HepG2 (cell line): ENCODE data around the gene CHST12. TPM values are rescaled to one million over a fixed set of nuclear protein-coding genes. Genes with fewer than 3 reads are reported as not detected.

Experiments
- ATAC-seq: fragments of 200-7000 bp; cut with Tn5 transposase; 3 replicates; pipeline ENCODE4 v1.9.1; 2020; ENCODE audit warnings: mild to moderate bottlenecking, moderate library complexity
- BruUV-seq: library from RNA; stranded (reverse); fragments of 400-500 nt; replicated peaks from 2 replicates; lab custom pipeline; 2021; lab: Mats Ljungman, UMichigan
- CTCF ChIA-PET: fragments of 300-600 bp; formaldehyde crosslinking; extraction: SDS; loops from one replicate; lab custom pipeline; 2021; ENCODE audit warnings: low total read pairs, inconsistent platforms, low intra/inter-chr PET ratio; lab: Yijun Ruan, JAX
- POLR2A ChIA-PET: fragments of 350-600 bp; sonication (Branson Sonifier 250); formaldehyde crosslinking; loops from one replicate; lab custom pipeline; 2020; ENCODE audit warnings: antibody characterized with exemption, inconsistent platforms; lab: Yijun Ruan, JAX
- DNase-seq: peaks from one replicate; pipeline ENCODE4 v3.0.0-alpha.2; 2015; ENCODE audit warnings: low spot score
- FAIRE-seq: peaks from 3 replicates; lab custom pipeline; 2011; peaks lifted over from hg19 to GRCh38; lab: Jason Lieb, UNC
- H2AFZ ChIP-seq: one replicate; pipeline ENCODE4 v1.6.1; 2011; ENCODE audit warnings: low read length, inconsistent platforms
- H3K27ac ChIP-seq: fragments of 300-600 bp; 3 replicates; pipeline ENCODE4 v1.8.0; 2011; ENCODE audit warnings: mixed run types, mild to moderate bottlenecking, mixed read lengths, low read length, inconsistent platforms; ENCODE audit not compliant: insufficient read depth; ENCODE audit errors: extremely low read length
- H3K27me3 ChIP-seq, 2 experiments: fragments of 200-600 bp in 1 of 2; 2 replicates in 1 of 2; 3 replicates in 1 of 2; pipeline versions ENCODE4 v1.6.0 to v1.8.0; 2011; ENCODE audit warnings: low read length in 2 of 2, mild to moderate bottlenecking in 2 of 2, moderate library complexity in 2 of 2, inconsistent platforms in 1 of 2; ENCODE audit not compliant: insufficient read depth in 2 of 2, control insufficient read depth in 1 of 2
- H3K36me3 ChIP-seq, 2 experiments: fragments of 200-600 bp in 1 of 2; replicated peaks in 1 of 2; 2 replicates in 1 of 2; 3 replicates in 1 of 2; pipeline versions ENCODE4 v1.5.1 to v1.8.0; 2011; ENCODE audit warnings: low read length in 2 of 2, inconsistent platforms in 1 of 2; ENCODE audit not compliant: insufficient read depth in 2 of 2, control insufficient read depth in 1 of 2
- H3K4me1 ChIP-seq: 2 replicates; pipeline ENCODE4 v1.5.1; 2012; ENCODE audit warnings: low read length, inconsistent platforms; ENCODE audit not compliant: insufficient read depth
- H3K4me2 ChIP-seq: 2 replicates; pipeline ENCODE4 v1.6.0; 2011; ENCODE audit warnings: low read depth, low read length, inconsistent platforms
- H3K4me3 ChIP-seq, 3 experiments: fragments of 200-600 bp in 1 of 3; sonication (generic), shearing (Covaris generic) in 1 of 3; replicated peaks in 1 of 3; 2 replicates each; pipeline ENCODE4 v1.5.1; 2011 to 2016; ENCODE audit warnings: low read length in 3 of 3, inconsistent platforms in 2 of 3, low read depth in 2 of 3, mild to moderate bottlenecking in 2 of 3, control low read depth in 1 of 3, mixed read lengths in 1 of 3; ENCODE audit not compliant: insufficient read depth in 1 of 3
- H3K79me2 ChIP-seq: one replicate; pipeline ENCODE4 v1.6.1; 2011; ENCODE audit warnings: low read length, inconsistent platforms; ENCODE audit not compliant: insufficient read depth
- H3K9ac ChIP-seq: 2 replicates; pipeline ENCODE4 v1.6.0; 2011; ENCODE audit warnings: mild to moderate bottlenecking, low read depth, low read length, inconsistent platforms; ENCODE audit not compliant: insufficient read depth
- H3K9me3 ChIP-seq: 2 replicates; pipeline ENCODE4 v1.5.1; 2012; ENCODE audit warnings: mild to moderate bottlenecking, low read length
- H4K20me1 ChIP-seq: 2 replicates; pipeline ENCODE4 v1.6.0; 2011; ENCODE audit warnings: inconsistent platforms, mild to moderate bottlenecking, low read length, moderate library complexity; ENCODE audit not compliant: insufficient read depth
- CBX2 ChIP-seq, 2 experiments: fragments of 200-600 bp in 1 of 2; sonication (generic); formaldehyde crosslinking in 1 of 2; IDR thresholded peaks; 2 replicates each; pipeline versions ENCODE4 v1.7.0 to v1.8.1; 2018 to 2022; ENCODE audit warnings: low read depth in 2 of 2, low read length in 1 of 2, mild to moderate bottlenecking in 1 of 2, missing genetic modification reagents in 1 of 2
- DMAP1 ChIP-seq: IDR thresholded peaks from 2 replicates; pipeline ENCODE4 v1.6.1; 2016
- HDAC6 ChIP-seq: fragments of 200-600 bp; sonication (generic); IDR thresholded peaks from 2 replicates; pipeline ENCODE4 v1.7.0; 2017; ENCODE audit warnings: mild to moderate bottlenecking, antibody characterized with exemption, low read length, low read depth
- MATR3 ChIP-seq: sonication (generic); formaldehyde crosslinking; IDR thresholded peaks from 2 replicates; pipeline ENCODE4 v1.4.0; 2020; ENCODE audit warnings: missing genetic modification reagents
- MIER3 ChIP-seq: IDR thresholded peaks from 2 replicates; pipeline ENCODE4 v1.6.1; 2016; ENCODE audit warnings: missing compliant biosample characterization, borderline replicate concordance
- SMC3 ChIP-seq: IDR thresholded peaks from 2 replicates; pipeline ENCODE4 v1.6.1; 2011; ENCODE audit warnings: low read length, improper control_type of control experiment
- SYNCRIP ChIP-seq: fragments of 200-400 bp; formaldehyde crosslinking; IDR thresholded peaks from 2 replicates; pipeline ENCODE4 v1.6.1; 2018; ENCODE audit warnings: mild to moderate bottlenecking, low read depth, low read length; ENCODE audit not compliant: insufficient read depth
- TEF ChIP-seq: sonication (generic); formaldehyde crosslinking; IDR thresholded peaks from 2 replicates; pipeline ENCODE4 v1.5.0; 2020; ENCODE audit warnings: missing genetic modification reagents
- ZNF138 ChIP-seq: sonication (generic); formaldehyde crosslinking; IDR thresholded peaks from 2 replicates; pipeline ENCODE4 v1.5.0; 2020; ENCODE audit warnings: mild to moderate bottlenecking, low read depth, missing genetic modification reagents
- WGBS: methylation state at CpG from one replicate; pipeline ENCODE4 v1.1.6; 2017; ENCODE audit warnings: low lambda C conversion rate; 5-methylcytosine and 5-hydroxymethylcytosine counted together
- in situ Hi-C: cut with HindIII; loops from 2 replicates; pipeline ENCODE4 v1.10.0; 2017; ENCODE audit warnings: low pct_unique_long_range_greater_than_20kb; ENCODE audit not compliant: extremely low pct_ligation_motif_present
- intact Hi-C: fragments of 100-400 bp; cut with micrococcal nuclease; formaldehyde crosslinking; loops from one replicate; pipeline ENCODE4 v1.10.0; 2022; ENCODE audit not compliant: unreplicated experiment
- polyA plus RNA-seq, 8 experiments: library from polyadenylated mRNA; depleted of rRNA in 3 of 8; stranded (reverse) in 7 of 8; unstranded in 1 of 8; fragments of >200 nt; fragmentation: Illumina TruSeq in 4 of 8; extraction: Trizol in 4 of 8; gene quantifications; 2 replicates each; pipeline versions ENCODE4 v1.2.1 to v1.2.3, GENCODE V29; 2011 to 2016; ENCODE audit warnings: low read depth in 4 of 8, missing spikeins in 1 of 8, mixed read lengths in 1 of 8; ENCODE audit not compliant: insufficient read depth in 1 of 8
- total RNA-seq, 5 experiments: library from RNA; depleted of rRNA; stranded (reverse); fragments of >200 nt; fragmentation: Illumina TruSeq; extraction: Trizol; gene quantifications; 2 replicates each; pipeline ENCODE4 v1.2.3, GENCODE V29; 2016; ENCODE audit warnings: low read depth in 1 of 5
- TF ChIP-seq, protein P1 (sequence below): sonication (generic); formaldehyde crosslinking; IDR thresholded peaks from 2 replicates; pipeline ENCODE4 v1.4.0; 2020; ENCODE audit warnings: mild to moderate bottlenecking, missing genetic modification reagents
- TF ChIP-seq, protein P2 (sequence below): sonication (generic); formaldehyde crosslinking; IDR thresholded peaks from 2 replicates; pipeline ENCODE4 v1.5.0; 2020; ENCODE audit warnings: mild to moderate bottlenecking, missing genetic modification reagents
- TF ChIP-seq, protein P3 (sequence below): sonication (generic); IDR thresholded peaks from 2 replicates; pipeline ENCODE4 v1.6.1; 2016; ENCODE audit warnings: low read depth, borderline replicate concordance

Gene CHST12
- total and polyA plus RNA-seq, 2 of the 13 experiments (the other 11 are each of a cell fraction or from before 2014, with no cell fraction given) = 6.4 to 15.8 TPM

DNA sequence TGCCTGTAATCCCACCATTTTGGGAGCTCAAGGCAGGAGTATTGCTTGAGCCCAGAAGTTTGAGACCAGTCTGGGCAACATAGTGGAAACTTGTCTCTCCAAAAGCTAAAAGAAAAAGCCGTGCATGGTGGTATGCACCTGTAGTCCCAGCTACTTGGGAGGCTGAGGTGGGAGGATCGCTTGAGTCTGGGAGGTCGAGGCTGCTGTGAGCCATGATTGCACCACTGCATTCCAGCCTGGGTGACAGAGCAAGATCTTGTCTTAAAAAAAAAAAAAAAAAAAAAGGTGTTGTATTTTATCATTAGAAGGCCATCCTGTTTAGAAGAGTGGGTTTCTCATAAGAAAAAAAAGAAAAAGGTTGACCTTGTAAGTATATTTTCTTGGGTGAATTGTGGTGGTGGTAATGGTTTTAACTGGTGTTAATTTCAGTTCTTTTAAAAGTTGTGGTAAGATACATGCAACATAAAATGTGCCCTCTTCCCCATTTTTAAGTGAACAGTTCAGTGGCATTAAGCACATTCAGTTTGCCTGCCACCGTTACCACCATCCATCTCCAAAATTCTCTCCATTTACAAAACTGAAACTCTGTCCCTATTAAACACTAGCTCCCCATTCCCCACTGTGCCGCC lies 38.1 kb downstream of the CHST12 start:
- no peaks in the 10 kb centered on the region for H4K20me1 ChIP-seq
- peaks cover under 1 to 1% of the 10 kb centered on the region in 2 experiments; a peak in 2 of 5 replicates for H3K36me3 ChIP-seq
- intact Hi-C loops = no loop called here
- ATAC-seq (no peak), DNase-seq (no peak), FAIRE-seq (no peak)
- H3K27me3 ChIP-seq = no peaks in the 10 kb centered on the region
- in situ Hi-C loops = no loop called here
- 90% methylated on average over 5 of the region's 5 CpGs for WGBS
- no peaks in the 10 kb centered on the region for H3K9me3 ChIP-seq
- H3K79me2 ChIP-seq = no peaks in the 10 kb centered on the region
- H3K4me3 ChIP-seq = no peak overlapping the region
- ChIA-PET POLR2A (interaction anchor here (0.7 kb wide), 1 partner anchor 15 kb away, joined by 3 read pairs; no protein-coding TSS in a partner anchor), CTCF (no interaction called here)
- no peak overlapping the region for H3K27ac ChIP-seq
- H3K4me1 ChIP-seq = peaks cover 16% of the 10 kb centered on the region
- no TSS peak for BruUV-seq
- TF ChIP-seq, protein P1, sequence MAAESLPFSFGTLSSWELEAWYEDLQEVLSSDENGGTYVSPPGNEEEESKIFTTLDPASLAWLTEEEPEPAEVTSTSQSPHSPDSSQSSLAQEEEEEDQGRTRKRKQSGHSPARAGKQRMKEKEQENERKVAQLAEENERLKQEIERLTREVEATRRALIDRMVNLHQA = no peak
- TF ChIP-seq, protein P2, sequence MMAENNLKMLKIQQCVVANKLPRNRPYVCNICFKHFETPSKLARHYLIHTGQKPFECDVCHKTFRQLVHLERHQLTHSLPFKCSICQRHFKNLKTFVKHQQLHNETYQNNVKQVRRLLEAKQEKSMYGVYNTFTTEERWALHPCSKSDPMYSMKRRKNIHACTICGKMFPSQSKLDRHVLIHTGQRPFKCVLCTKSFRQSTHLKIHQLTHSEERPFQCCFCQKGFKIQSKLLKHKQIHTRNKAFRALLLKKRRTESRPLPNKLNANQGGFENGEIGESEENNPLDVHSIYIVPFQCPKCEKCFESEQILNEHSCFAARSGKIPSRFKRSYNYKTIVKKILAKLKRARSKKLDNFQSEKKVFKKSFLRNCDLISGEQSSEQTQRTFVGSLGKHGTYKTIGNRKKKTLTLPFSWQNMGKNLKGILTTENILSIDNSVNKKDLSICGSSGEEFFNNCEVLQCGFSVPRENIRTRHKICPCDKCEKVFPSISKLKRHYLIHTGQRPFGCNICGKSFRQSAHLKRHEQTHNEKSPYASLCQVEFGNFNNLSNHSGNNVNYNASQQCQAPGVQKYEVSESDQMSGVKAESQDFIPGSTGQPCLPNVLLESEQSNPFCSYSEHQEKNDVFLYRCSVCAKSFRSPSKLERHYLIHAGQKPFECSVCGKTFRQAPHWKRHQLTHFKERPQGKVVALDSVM (CRISPR knock-in tag) = peak; percentile 69
- H3K4me2 ChIP-seq = no peak overlapping the region
- no peak overlapping the region for H3K9ac ChIP-seq
- H2AFZ ChIP-seq = no peak overlapping the region

DNA sequence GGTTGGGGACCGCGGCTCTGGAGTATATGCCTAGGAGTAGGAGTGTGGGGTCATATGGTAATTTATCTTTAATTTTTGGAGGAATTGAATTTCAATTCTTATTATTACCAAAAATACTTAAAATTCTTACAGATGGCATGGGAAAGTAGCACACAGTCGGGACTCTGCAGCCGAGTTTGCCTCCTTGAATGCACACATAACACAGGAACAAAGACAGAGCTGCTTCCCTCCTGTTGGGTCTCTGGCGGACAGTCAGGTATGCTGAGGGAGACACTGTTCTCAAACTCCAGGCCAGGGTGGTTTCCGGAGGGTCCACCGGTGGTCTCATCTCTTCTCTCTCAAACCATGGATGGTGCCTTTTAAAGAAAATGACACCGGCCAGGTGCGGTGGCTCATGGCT lies 40.1 kb downstream of the CHST12 start:
- no TSS peak for BruUV-seq
- Histone ChIP-seq H3K36me3 (no peaks in the 10 kb centered on the region), H3K4me1 (peaks cover 15% of the 10 kb centered on the region), H3K9ac (no peak overlapping the region), H3K9me3 (no peaks in the 10 kb centered on the region), H2AFZ (no peak overlapping the region), H3K27me3 (no peaks in the 10 kb centered on the region), H3K79me2 (no peaks in the 10 kb centered on the region), H3K4me3 (no peak overlapping the region), H3K4me2 (no peak overlapping the region), H4K20me1 (no peaks in the 10 kb centered on the region), H3K27ac (no peak overlapping the region)
- in situ Hi-C loops = no loop called here
- intact Hi-C loops = no loop called here
- POLR2A ChIA-PET = no interaction called here
- 89% methylated on average over 8 of the region's 9 CpGs for WGBS
- ATAC-seq = no peak
- CTCF ChIA-PET = no interaction called here
- DNase-seq = no peak
- no peak for FAIRE-seq
- TF ChIP-seq DMAP1 (CRISPR knock-in tag) (no peak), MIER3 (CRISPR knock-in tag) (no peak), ZNF138 (CRISPR knock-in tag) (no peak), SYNCRIP (no peak), TEF (CRISPR knock-in tag) (no peak), HDAC6 (no peak), CBX2 (IDR thresholded peaks at IDR 0.05; ENCODE audit: low read depth, low read length) (no peak), CBX2 (CRISPR knock-in tag; IDR thresholded peaks at IDR 0.05; ENCODE audit: low read depth) (no peak), SMC3 (no peak), MATR3 (no peak)
- TF ChIP-seq, protein P3, sequence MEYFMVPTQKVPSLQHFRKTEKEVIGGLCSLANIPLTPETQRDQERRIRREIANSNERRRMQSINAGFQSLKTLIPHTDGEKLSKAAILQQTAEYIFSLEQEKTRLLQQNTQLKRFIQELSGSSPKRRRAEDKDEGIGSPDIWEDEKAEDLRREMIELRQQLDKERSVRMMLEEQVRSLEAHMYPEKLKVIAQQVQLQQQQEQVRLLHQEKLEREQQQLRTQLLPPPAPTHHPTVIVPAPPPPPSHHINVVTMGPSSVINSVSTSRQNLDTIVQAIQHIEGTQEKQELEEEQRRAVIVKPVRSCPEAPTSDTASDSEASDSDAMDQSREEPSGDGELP = no peak
